K562 (cell line): ENCODE data around the gene HFE. TPM values are rescaled to one million over a fixed set of nuclear protein-coding genes. Genes with fewer than 3 reads are reported as not detected.

Experiments
- ATAC-seq: fragments of 200-7000 bp; cut with Tn5 transposase; 3 replicates; pipeline ENCODE4 v1.9.1; 2020; ENCODE audit warnings: moderate library complexity
- BruUV-seq: library from RNA; stranded (reverse); fragments of 400-500 nt; replicated peaks from 2 replicates; lab custom pipeline; 2021; lab: Mats Ljungman, UMichigan
- CTCF ChIA-PET: fragments of 300-600 bp; formaldehyde crosslinking; extraction: SDS; loops from one replicate; lab custom pipeline; 2021; ENCODE audit warnings: low intra/inter-chr PET ratio; lab: Yijun Ruan, JAX
- POLR2A ChIA-PET: fragments of 300-600, 350-650 bp; sonication (Branson Sonifier 250); formaldehyde crosslinking; extraction: SDS; loops from one replicate; lab custom pipeline; 2021; ENCODE audit warnings: antibody characterized with exemption, inconsistent platforms; lab: Yijun Ruan, JAX
- DNase-seq, 4 experiments: peaks; one replicate each; pipeline versions ENCODE4 v3.0.0 to v3.0.0-alpha.2; 2011 to 2018; ENCODE audit warnings: low spot score in 3 of 4, mixed read lengths in 3 of 4; ENCODE audit errors: extremely low read depth in 1 of 4
- FAIRE-seq: peaks from 2 replicates; lab custom pipeline; 2011; peaks lifted over from hg19 to GRCh38; lab: Jason Lieb, UNC
- H2AFZ ChIP-seq: 2 replicates; pipeline ENCODE4 v1.6.0; 2011; ENCODE audit warnings: low read depth, low read length, control low read depth, inconsistent platforms
- H3K27ac ChIP-seq: fragments of 200-600 bp; 3 replicates; pipeline ENCODE4 v1.8.0; 2011; ENCODE audit warnings: low read depth, mild to moderate bottlenecking, control low read depth, inconsistent platforms, low read length, moderate library complexity, mixed read lengths; ENCODE audit errors: extremely low read depth
- H3K27me3 ChIP-seq, 2 experiments: fragments of 300-600 bp in 1 of 2; 2 replicates in 1 of 2; 3 replicates in 1 of 2; pipeline versions ENCODE4 v1.6.0 to v1.8.0; 2011; ENCODE audit warnings: inconsistent platforms in 2 of 2, low read length in 2 of 2, mild to moderate bottlenecking in 1 of 2, mixed read lengths in 1 of 2, moderate library complexity in 1 of 2; ENCODE audit not compliant: control insufficient read depth in 2 of 2, insufficient read depth in 2 of 2
- H3K36me3 ChIP-seq: fragments of 300-600 bp; 3 replicates; pipeline ENCODE4 v1.8.0; 2011; ENCODE audit warnings: mild to moderate bottlenecking, low read length, inconsistent platforms; ENCODE audit not compliant: control insufficient read depth, insufficient read depth
- H3K4me1 ChIP-seq, 2 experiments: fragments of 200-600 bp in 1 of 2; replicated peaks in 1 of 2; 2 replicates in 1 of 2; 3 replicates in 1 of 2; pipeline versions ENCODE4 v1.5.1 to v1.8.0; 2011; ENCODE audit warnings: inconsistent platforms in 2 of 2, low read length in 2 of 2, mild to moderate bottlenecking in 1 of 2, mixed read lengths in 1 of 2, moderate library complexity in 1 of 2; ENCODE audit not compliant: control insufficient read depth in 2 of 2, insufficient read depth in 2 of 2
- H3K4me2 ChIP-seq: 2 replicates; pipeline ENCODE4 v1.6.1; 2011; ENCODE audit warnings: low read length, control low read depth, inconsistent platforms, mixed read lengths; ENCODE audit not compliant: insufficient read depth
- H3K4me3 ChIP-seq: fragments of 200-600 bp; sonication (generic), shearing (Covaris generic); 2 replicates; pipeline ENCODE4 v1.5.1; 2016; ENCODE audit warnings: control low read depth, inconsistent platforms
- H3K79me2 ChIP-seq: fragments of 200-600 bp; 3 replicates; pipeline ENCODE4 v1.8.0; 2011; ENCODE audit warnings: low read length, inconsistent platforms; ENCODE audit not compliant: control insufficient read depth, insufficient read depth
- H3K9ac ChIP-seq, 2 experiments: 2 replicates each; pipeline versions ENCODE4 v1.6.0 to v1.6.1; 2011; ENCODE audit warnings: low read depth in 2 of 2, low read length in 2 of 2, control low read depth in 1 of 2, inconsistent platforms in 1 of 2, mild to moderate bottlenecking in 1 of 2, mixed read lengths in 1 of 2; ENCODE audit not compliant: insufficient read depth in 1 of 2
- H3K9me1 ChIP-seq: one replicate; pipeline ENCODE4 v1.6.0; 2011; ENCODE audit warnings: inconsistent platforms, mild to moderate bottlenecking, low read length, moderate library complexity; ENCODE audit not compliant: control insufficient read depth, insufficient read depth
- H3K9me3 ChIP-seq: replicated peaks from 2 replicates; pipeline ENCODE4 v1.5.1; 2011; ENCODE audit warnings: low read depth, low read length, inconsistent platforms; ENCODE audit not compliant: control insufficient read depth, insufficient read depth
- H4K20me1 ChIP-seq: replicated peaks from 2 replicates; pipeline ENCODE4 v1.6.1; 2011; ENCODE audit warnings: low read length, inconsistent platforms, mixed read lengths; ENCODE audit not compliant: control insufficient read depth, insufficient read depth
- BDP1 ChIP-seq: IDR thresholded peaks from 3 replicates; pipeline ENCODE4 v1.6.1; 2011; ENCODE audit not compliant: insufficient read length, insufficient read depth
- GATA2 ChIP-seq: sonication (generic); formaldehyde crosslinking; IDR thresholded peaks from 2 replicates; pipeline ENCODE4 v1.4.0; 2020; ENCODE audit warnings: mild to moderate bottlenecking, missing genetic modification reagents
- HMG20A ChIP-seq: fragments of 450-650 bp; formaldehyde crosslinking; conservative IDR thresholded peaks from 2 replicates; pipeline ENCODE4 v1.4.0; 2020; ENCODE audit warnings: mild to moderate bottlenecking, mixed read lengths
- RAD51 ChIP-seq: fragments of 450-650 bp; IDR thresholded peaks from 2 replicates; pipeline ENCODE4 v1.7.1; 2016; ENCODE audit warnings: low read depth, mild to moderate bottlenecking, borderline replicate concordance
- SOX6 ChIP-seq: fragments of 450-650 bp; IDR thresholded peaks from 2 replicates; pipeline ENCODE4 v1.6.1; 2014; ENCODE audit warnings: mild to moderate bottlenecking
- TCFL5 ChIP-seq: fragments of 250-450 bp; sonication (Bioruptor Pico); conservative IDR thresholded peaks from 2 replicates; pipeline ENCODE4 v1.6.1; 2021; ENCODE audit warnings: mild to moderate bottlenecking, moderate library complexity, matching md5 sums
- ZNF764 ChIP-seq: fragments of 250-450 bp; sonication (Bioruptor Pico); IDR thresholded peaks from 2 replicates; pipeline ENCODE4 v1.4.0; 2020; ENCODE audit warnings: low read depth, mild to moderate bottlenecking, moderate library complexity
- WGBS: fragments of 100-300 bp; shearing (Covaris generic); methylation state at CpG from one replicate; pipeline ENCODE4 v1.1.6; 2016; ENCODE audit warnings: low coverage, mixed read lengths; ENCODE audit not compliant: insufficient coverage; ENCODE audit errors: missing lambda C conversion rate; 5-methylcytosine and 5-hydroxymethylcytosine counted together
- in situ Hi-C: fragments of 300-500 bp; cut with MboI; formaldehyde crosslinking; loops from 4 replicates; pipeline ENCODE4 v1.15.0; 2018; ENCODE audit warnings: inconsistent platforms, mixed read lengths
- intact Hi-C: fragments of 100-400 bp; cut with micrococcal nuclease; formaldehyde crosslinking; loops from 2 replicates; pipeline ENCODE4 v1.14.2; 2022
- polyA plus RNA-seq, 8 experiments: library from polyadenylated mRNA; depleted of rRNA in 4 of 8; stranded (reverse) in 5 of 8; unstranded in 3 of 8; fragments of >200 nt; fragmentation: Nextera tagmentation in 2 of 8; fragmentation: Illumina TruSeq in 1 of 8; extraction: Ambion mirVana in 2 of 8; extraction: Trizol in 1 of 8; gene quantifications; 2 replicates each; pipeline versions ENCODE4 v1.2.1 to v1.2.3, GENCODE V29; 2011 to 2014; ENCODE audit warnings: inconsistent platforms in 1 of 8, missing spikeins in 1 of 8
- total RNA-seq, 7 experiments: library from RNA; depleted of rRNA in 6 of 7; stranded (reverse); fragments of >200 nt in 6 of 7; fragmentation: Illumina TruSeq in 2 of 7; extraction: Trizol in 2 of 7; gene quantifications; 2 replicates each; pipeline versions ENCODE4 v1.2.1 to v1.2.3, GENCODE V29; 2011 to 2021; ENCODE audit warnings: low replicate concordance in 1 of 7

The HFE gene
- total and polyA plus RNA-seq, 9 of the 15 experiments (the other 6 are each of a cell fraction or from before 2014, with no cell fraction given), result 0.14 to 1.2 (median 0.76) TPM

DNA sequence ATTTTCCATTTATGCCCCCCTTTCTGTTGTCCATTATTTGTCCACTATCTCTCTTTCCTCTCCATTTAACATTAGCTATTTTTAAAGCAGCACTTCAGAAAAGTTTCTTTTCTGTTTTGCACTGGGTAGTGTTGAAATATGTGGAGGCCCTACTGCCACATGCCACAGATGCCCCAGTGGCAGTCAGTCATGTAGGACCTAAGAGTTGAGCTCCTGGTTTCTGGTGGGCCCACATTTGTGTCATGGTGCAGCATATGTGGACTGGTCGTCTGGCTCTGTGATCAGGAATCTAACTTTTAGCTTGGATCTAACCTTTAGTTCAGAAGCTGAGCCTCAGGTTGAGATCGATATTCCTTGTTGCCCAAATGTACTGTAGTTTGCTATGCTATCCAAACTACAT lies 54.8 kb downstream of the HFE start:
- intact Hi-C loops, result no loop called here
- FAIRE-seq (no peak), ATAC-seq (no peak), DNase-seq (no peak)
- H3K4me2 ChIP-seq, result no peak overlapping the region
- POLR2A ChIA-PET, result interaction anchor here (0.6 to 11.5 kb wide), 10 partner anchors 10 to 149 kb away, joined by 3 to 190 read pairs (median 6); a partner anchor contains a TSS
- no peak overlapping the region for H3K9ac ChIP-seq
- 83% methylated on average over 2 of the region's 2 CpGs for WGBS
- H3K9me1 ChIP-seq, result no peaks in the 10 kb centered on the region
- no peaks in the 10 kb centered on the region for H3K4me1 ChIP-seq
- CTCF ChIA-PET, result no interaction called here
- no peak for TF ChIP-seq GATA2 (CRISPR knock-in tag)
- no peak for TF ChIP-seq ZNF764 (CRISPR knock-in tag)
- no peak for TF ChIP-seq SOX6
- no peak for TF ChIP-seq TCFL5 (CRISPR knock-in tag)
- TF ChIP-seq HMG20A (CRISPR knock-in tag), result no peak
- TF ChIP-seq BDP1, result no peak
- no peak for TF ChIP-seq RAD51
- no peak overlapping the region for H2AFZ ChIP-seq
- H4K20me1 ChIP-seq, result peaks cover 3% of the 10 kb centered on the region; the same call in 1 of the 2 replicates
- no peak overlapping the region for H3K27ac ChIP-seq
- in situ Hi-C loops, result no loop called here
- no TSS peak for BruUV-seq
- peaks cover 12% of the 10 kb centered on the region for H3K79me2 ChIP-seq
- H3K4me3 ChIP-seq, result no peak overlapping the region
- H3K27me3 ChIP-seq, result no peaks in the 10 kb centered on the region
- peaks cover 30% of the 10 kb centered on the region for H3K36me3 ChIP-seq
- H3K9me3 ChIP-seq, result no peaks in the 10 kb centered on the region

Other genes with a start within 250 kb of the HFE start
- gene SLC17A3, start 213.2 kb upstream of the HFE start, total RNA-seq (2014; rRNA removed), result not detected in 2 replicates
- not detected in 2 replicates for gene SLC17A3, start 213.2 kb upstream of the HFE start, total RNA-seq (2014; rRNA removed; fragmentation: Illumina TruSeq; extraction: Trizol)
- not detected in 2 replicates for gene SLC17A3, start 213.2 kb upstream of the HFE start, total RNA-seq (2015; rRNA removed; fragmentation: Illumina TruSeq; extraction: Trizol)
- gene SLC17A3, start 213.2 kb upstream of the HFE start, total RNA-seq (2021), result not detected in 2 replicates
- 0.08 TPM in 1 of 2 replicates, not detected in the other for gene SLC17A3, start 213.2 kb upstream of the HFE start, polyA plus RNA-seq (2011; rRNA removed)
- not detected in 2 replicates for gene SLC17A3, start 213.2 kb upstream of the HFE start, polyA plus RNA-seq (2014; fragmentation: Illumina TruSeq; extraction: Trizol)
- under 1 TPM in 1 of 2 experiments, not detected in 1; 0.04 TPM for gene SLC17A3, start 213.2 kb upstream of the HFE start, polyA plus RNA-seq (2014; fragmentation: Nextera tagmentation; extraction: Ambion mirVana)
- not detected in 2 replicates for gene SLC17A3, start 213.2 kb upstream of the HFE start, polyA plus RNA-seq (2014; rRNA removed)
- gene SLC17A2, start 156.7 kb upstream of the HFE start, total RNA-seq (2014; rRNA removed), result not detected in 2 replicates
- not detected in 2 replicates for gene SLC17A2, start 156.7 kb upstream of the HFE start, total RNA-seq (2014; rRNA removed; fragmentation: Illumina TruSeq; extraction: Trizol)
- gene SLC17A2, start 156.7 kb upstream of the HFE start, total RNA-seq (2015; rRNA removed; fragmentation: Illumina TruSeq; extraction: Trizol), result not detected in 2 replicates
- not detected in 2 replicates for gene SLC17A2, start 156.7 kb upstream of the HFE start, total RNA-seq (2021)
- gene SLC17A2, start 156.7 kb upstream of the HFE start, polyA plus RNA-seq (2011; rRNA removed), result not detected in 2 replicates
- gene SLC17A2, start 156.7 kb upstream of the HFE start, polyA plus RNA-seq (2014; fragmentation: Illumina TruSeq; extraction: Trizol), result not detected in 2 replicates
- not detected for gene SLC17A2, start 156.7 kb upstream of the HFE start, polyA plus RNA-seq (2014; fragmentation: Nextera tagmentation; extraction: Ambion mirVana)
- not detected in 2 replicates for gene SLC17A2, start 156.7 kb upstream of the HFE start, polyA plus RNA-seq (2014; rRNA removed)
- gene TRIM38, start 124.6 kb upstream of the HFE start, total RNA-seq (2014; rRNA removed), result 4.4 and 4.8 TPM in 2 replicates
- gene TRIM38, start 124.6 kb upstream of the HFE start, total RNA-seq (2014; rRNA removed; fragmentation: Illumina TruSeq; extraction: Trizol), result 6.5 and 7.3 TPM in 2 replicates
- 6.1 and 6.7 TPM in 2 replicates for gene TRIM38, start 124.6 kb upstream of the HFE start, total RNA-seq (2015; rRNA removed; fragmentation: Illumina TruSeq; extraction: Trizol)
- 5.3 and 6.3 TPM in 2 replicates for gene TRIM38, start 124.6 kb upstream of the HFE start, total RNA-seq (2021)
- 4.8 and 6.7 TPM in 2 replicates for gene TRIM38, start 124.6 kb upstream of the HFE start, polyA plus RNA-seq (2011; rRNA removed)
- 5.9 and 6.6 TPM in 2 replicates for gene TRIM38, start 124.6 kb upstream of the HFE start, polyA plus RNA-seq (2014; fragmentation: Illumina TruSeq; extraction: Trizol)
- 1 to 10 TPM; 1.7 to 2.3 TPM for gene TRIM38, start 124.6 kb upstream of the HFE start, polyA plus RNA-seq (2014; fragmentation: Nextera tagmentation; extraction: Ambion mirVana)
- 5.2 and 5.7 TPM in 2 replicates for gene TRIM38, start 124.6 kb upstream of the HFE start, polyA plus RNA-seq (2014; rRNA removed)